Cardiac fibroblast (primary cell): Measurements from ENCODE around the gene HNRNPLL.

Source experiments
- DNase-seq, 2 donors: peaks; one replicate each; pipeline versions ENCODE4 v3.0.0 to v3.0.0-alpha.2; 2010; ENCODE audit warnings: low read depth in 2 of 2
- H3K4me3 ChIP-seq, 2 donors: replicated peaks in 1 of 2; 1 replicate in 1 of 2; 2 replicates in 1 of 2; pipeline ENCODE4 v1.5.1; 2011; ENCODE audit warnings: low read depth in 2 of 2, low read length in 2 of 2, mild to moderate bottlenecking in 2 of 2, moderate library complexity in 1 of 2
- TF ChIP-seq, protein P1 (sequence below): IDR thresholded peaks from one replicate; pipeline ENCODE4 v1.5.1; 2011; ENCODE audit warnings: low read depth, mild to moderate bottlenecking, low read length, inconsistent platforms

HNRNPLL gene

DNA sequence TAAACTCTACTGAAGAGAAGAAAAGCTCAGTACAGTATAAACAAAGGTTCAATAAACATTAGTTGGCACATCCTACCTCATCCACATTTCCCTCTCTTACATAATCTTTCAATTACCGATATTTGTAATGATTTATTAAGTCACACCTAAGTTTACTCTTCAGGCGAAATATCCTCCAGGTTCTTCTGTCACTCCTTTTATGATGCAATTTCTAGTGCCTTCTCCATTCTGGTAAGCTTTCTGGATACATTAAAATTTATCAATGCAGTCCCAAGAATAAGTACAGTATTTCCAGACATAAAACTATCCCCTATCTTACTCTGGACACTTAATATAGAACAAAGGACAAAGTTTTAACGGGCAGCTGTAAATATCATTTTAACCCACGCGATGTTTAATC is 5.6 kb downstream of the HNRNPLL start:
- H3K4me3 ChIP-seq: no peak overlapping the region
- TF ChIP-seq, protein P1, sequence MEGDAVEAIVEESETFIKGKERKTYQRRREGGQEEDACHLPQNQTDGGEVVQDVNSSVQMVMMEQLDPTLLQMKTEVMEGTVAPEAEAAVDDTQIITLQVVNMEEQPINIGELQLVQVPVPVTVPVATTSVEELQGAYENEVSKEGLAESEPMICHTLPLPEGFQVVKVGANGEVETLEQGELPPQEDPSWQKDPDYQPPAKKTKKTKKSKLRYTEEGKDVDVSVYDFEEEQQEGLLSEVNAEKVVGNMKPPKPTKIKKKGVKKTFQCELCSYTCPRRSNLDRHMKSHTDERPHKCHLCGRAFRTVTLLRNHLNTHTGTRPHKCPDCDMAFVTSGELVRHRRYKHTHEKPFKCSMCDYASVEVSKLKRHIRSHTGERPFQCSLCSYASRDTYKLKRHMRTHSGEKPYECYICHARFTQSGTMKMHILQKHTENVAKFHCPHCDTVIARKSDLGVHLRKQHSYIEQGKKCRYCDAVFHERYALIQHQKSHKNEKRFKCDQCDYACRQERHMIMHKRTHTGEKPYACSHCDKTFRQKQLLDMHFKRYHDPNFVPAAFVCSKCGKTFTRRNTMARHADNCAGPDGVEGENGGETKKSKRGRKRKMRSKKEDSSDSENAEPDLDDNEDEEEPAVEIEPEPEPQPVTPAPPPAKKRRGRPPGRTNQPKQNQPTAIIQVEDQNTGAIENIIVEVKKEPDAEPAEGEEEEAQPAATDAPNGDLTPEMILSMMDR: no peak

GRCh38 chr2:38596229-38596628 is 6.5 kb downstream of the HNRNPLL start:
- no peak overlapping the region for H3K4me3 ChIP-seq
- TF ChIP-seq, protein P1: no peak
- no peak for DNase-seq

More for the DNA sequence above, 5.6 kb downstream of the HNRNPLL start:
- DNase-seq: no peak

- no peak overlapping the region for H3K4me3 ChIP-seq
- peak in 1 of 2 donors; percentile 47 for DNase-seq
- TF ChIP-seq, protein P1: no peak
Observed at GRCh38 chr2:38592951-38593350, 9.8 kb downstream of the HNRNPLL start.

DNA sequence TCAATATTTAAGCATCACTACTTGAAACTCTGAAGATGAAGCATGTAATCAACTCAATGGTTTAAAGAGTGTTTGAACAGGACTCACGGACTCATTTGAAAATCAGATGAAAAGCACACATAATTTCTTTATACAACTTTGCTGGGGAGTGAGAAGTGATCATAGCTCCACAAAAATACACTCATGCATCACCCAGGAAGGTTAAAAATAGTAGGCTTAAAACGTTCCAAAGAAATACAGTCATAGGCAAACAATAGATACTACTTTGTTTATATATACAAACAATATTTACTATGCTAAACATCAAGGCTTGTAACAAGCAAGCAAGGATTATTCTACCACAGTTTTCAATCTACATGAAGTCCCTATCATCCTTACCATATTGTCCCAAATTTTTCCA is 11.6 kb downstream of the HNRNPLL start:
- TF ChIP-seq, protein P1: no peak
- DNase-seq: peak in 1 of 2 donors; percentile 45
- no peak overlapping the region for H3K4me3 ChIP-seq

- DNase-seq: no peak
Observed at GRCh38 chr2:38590053-38590452, 12.7 kb downstream of the HNRNPLL start.

DNA sequence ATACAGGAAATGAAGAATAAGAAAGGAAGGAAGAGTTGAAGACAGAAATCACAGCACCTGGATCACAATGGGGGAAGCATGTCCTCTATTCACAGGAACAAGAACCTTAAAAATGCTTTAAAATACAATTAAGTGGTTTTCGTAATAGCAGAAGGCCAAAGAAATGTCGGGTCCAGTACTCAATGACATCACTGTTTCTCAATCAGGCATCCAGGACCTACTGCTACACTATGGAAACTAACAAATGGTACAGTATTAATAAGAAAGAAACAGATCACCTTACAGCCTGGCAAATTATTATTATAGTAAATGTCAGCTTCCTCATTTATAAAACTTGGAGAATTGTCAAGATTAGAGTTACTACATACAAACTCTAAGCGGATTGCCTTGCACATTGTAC is 15.8 kb downstream of the HNRNPLL start:
- no peak overlapping the region for H3K4me3 ChIP-seq
- DNase-seq: peak in 1 of 2 donors; percentile 44
- TF ChIP-seq, protein P1: no peak

More at GRCh38 chr2:38590053-38590452, 12.7 kb downstream of the HNRNPLL start:
- TF ChIP-seq, protein P1: peak; percentile 30
- H3K4me3 ChIP-seq: no peak overlapping the region

- no peak for DNase-seq
- no peak overlapping the region for H3K4me3 ChIP-seq
- TF ChIP-seq, protein P1: no peak
Observed at GRCh38 chr2:38584881-38585280, 17.8 kb downstream of the HNRNPLL start.
